ENCODE data around the gene MYOCD.

Gene MYOCD

GRCh38 chr17:12800855-12801365 lies 135.2 kb downstream of the MYOCD start:
- H3K36me3 Mint-ChIP-seq (ENCODE audit: low read depth): peaks cover 6% of the 10 kb centered on the region
- no peaks in the 10 kb centered on the region for H3K4me1 Mint-ChIP-seq
- no peak overlapping the region for H3K4me3 Mint-ChIP-seq
- DNase-seq: no peak
- H3K27me3 Mint-ChIP-seq (ENCODE audit: low read depth, poor library complexity): peaks cover 3% of the 10 kb centered on the region
- H3K27ac Mint-ChIP-seq: no peak overlapping the region
- TF ChIP-seq CTCF (IDR thresholded peaks at IDR 0.05): no peak
- H3K9me3 Mint-ChIP-seq: peaks cover 10% of the 10 kb centered on the region

- H3K27ac Mint-ChIP-seq: no peak overlapping the region
- H3K4me3 Mint-ChIP-seq: no peak overlapping the region
- no peaks in the 10 kb centered on the region for H3K4me1 Mint-ChIP-seq
- peaks cover 37% of the 10 kb centered on the region for H3K9me3 Mint-ChIP-seq
- no peak for TF ChIP-seq CTCF (IDR thresholded peaks at IDR 0.05)
- peaks cover 18% of the 10 kb centered on the region for H3K36me3 Mint-ChIP-seq (ENCODE audit: low read depth)
- peaks cover 4% of the 10 kb centered on the region for H3K27me3 Mint-ChIP-seq (ENCODE audit: low read depth, poor library complexity)
- DNase-seq: no peak
These were observed 140.9 kb downstream of the MYOCD start for GRCh38 chr17:12806630-12807029.

DNA sequence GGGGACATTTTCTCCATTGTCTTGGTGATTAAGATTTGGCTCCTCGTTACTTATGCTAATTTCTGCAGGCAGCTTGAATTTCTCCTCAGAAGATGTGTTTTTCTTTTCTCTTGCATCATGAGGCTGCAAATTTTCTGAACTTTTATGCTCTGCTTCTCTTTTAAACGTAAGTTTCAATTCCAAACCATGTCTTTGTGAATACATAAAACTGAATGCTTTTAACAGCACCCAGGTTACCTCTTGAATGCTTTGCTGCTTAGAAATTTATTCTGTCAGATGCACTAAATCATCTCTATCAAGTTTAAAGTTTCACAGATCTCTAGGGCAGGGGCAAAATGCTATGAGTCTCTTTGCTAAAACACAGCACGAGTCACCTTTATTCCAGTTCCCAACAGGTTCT lies 143.0 kb downstream of the MYOCD start:
- no peak overlapping the region for H3K4me3 Mint-ChIP-seq
- H3K9me3 Mint-ChIP-seq: peaks cover 37% of the 10 kb centered on the region
- H3K27me3 Mint-ChIP-seq (ENCODE audit: low read depth, poor library complexity): peaks cover 4% of the 10 kb centered on the region
- peaks cover 18% of the 10 kb centered on the region for H3K36me3 Mint-ChIP-seq (ENCODE audit: low read depth)
- no peaks in the 10 kb centered on the region for H3K4me1 Mint-ChIP-seq
- DNase-seq: no peak
- TF ChIP-seq CTCF (IDR thresholded peaks at IDR 0.05): no peak
- H3K27ac Mint-ChIP-seq: no peak overlapping the region

- Mint-ChIP-seq H3K4me3 (no peak overlapping the region), H3K36me3 (ENCODE audit: low read depth) (peaks cover 13% of the 10 kb centered on the region), H3K27ac (no peak overlapping the region), H3K9me3 (peaks cover 31% of the 10 kb centered on the region), H3K4me1 (peaks cover 5% of the 10 kb centered on the region), H3K27me3 (ENCODE audit: low read depth, poor library complexity) (no peaks in the 10 kb centered on the region)
- no peak for DNase-seq
- no peak for TF ChIP-seq CTCF (IDR thresholded peaks at IDR 0.05)
These were observed 147.2 kb downstream of the MYOCD start for GRCh38 chr17:12812877-12813276.

DNA sequence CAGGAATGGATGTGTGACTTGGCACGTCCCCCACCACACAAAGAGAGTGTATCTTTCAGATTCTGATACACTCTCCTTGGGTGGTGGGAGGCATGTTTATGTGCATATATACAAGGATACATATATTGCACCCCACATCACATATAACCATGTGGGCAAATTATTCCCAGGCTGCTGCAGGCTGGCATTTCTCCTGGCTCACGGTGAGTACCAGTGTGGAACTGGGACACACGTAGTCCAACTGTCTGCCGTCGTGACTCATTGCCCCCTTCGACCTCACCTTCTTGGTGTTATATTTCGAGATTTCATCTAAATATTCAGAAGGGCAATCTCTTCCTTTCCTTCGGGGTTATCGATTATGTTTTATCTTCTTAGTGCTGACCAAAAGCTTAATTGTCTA lies 148.0 kb downstream of the MYOCD start:
- Mint-ChIP-seq H3K4me3 (no peak overlapping the region), H3K27ac (no peak overlapping the region), H3K9me3 (peaks cover 30% of the 10 kb centered on the region), H3K36me3 (ENCODE audit: low read depth) (peaks cover 12% of the 10 kb centered on the region), H3K27me3 (ENCODE audit: low read depth, poor library complexity) (no peaks in the 10 kb centered on the region), H3K4me1 (peaks cover 5% of the 10 kb centered on the region)
- no peak for DNase-seq
- TF ChIP-seq CTCF (IDR thresholded peaks at IDR 0.05): no peak

DNA sequence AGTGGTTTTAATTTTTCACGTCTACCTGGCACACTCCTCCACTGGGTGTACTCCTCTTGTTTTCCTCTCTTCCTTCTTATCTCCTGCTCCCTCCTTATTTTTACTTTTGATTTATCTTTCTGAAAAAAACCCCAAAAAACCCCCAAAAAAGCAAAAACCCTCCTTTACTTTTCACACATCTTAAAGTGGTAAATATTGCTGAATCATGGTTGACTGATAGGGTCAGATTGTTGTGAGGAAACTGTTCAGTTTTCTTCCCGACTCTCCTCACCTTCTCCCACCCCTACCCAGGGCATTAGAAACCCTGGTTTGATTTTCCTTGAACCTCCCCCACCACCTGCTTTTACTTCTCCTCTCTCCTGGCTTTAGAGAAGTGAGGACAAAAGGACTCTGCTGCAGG lies 149.0 kb downstream of the MYOCD start:
- H3K36me3 Mint-ChIP-seq (ENCODE audit: low read depth): peaks cover 2% of the 10 kb centered on the region
- no peak for TF ChIP-seq CTCF (IDR thresholded peaks at IDR 0.05)
- peaks cover 27% of the 10 kb centered on the region for H3K9me3 Mint-ChIP-seq
- H3K4me1 Mint-ChIP-seq: peaks cover 5% of the 10 kb centered on the region
- H3K27ac Mint-ChIP-seq: no peak overlapping the region
- H3K4me3 Mint-ChIP-seq: no peak overlapping the region
- no peaks in the 10 kb centered on the region for H3K27me3 Mint-ChIP-seq (ENCODE audit: low read depth, poor library complexity)
- no peak for DNase-seq

All from nephron progenitor cell (in vitro differentiated cells).